K562 (cell line): Measurements from ENCODE around the gene VN1R4. TPM values are rescaled to one million over a fixed set of nuclear protein-coding genes. Genes with fewer than 3 reads are reported as not detected.

Experiments
- BHLHE40 ChIP-seq: IDR thresholded peaks from 2 replicates; pipeline ENCODE4 v1.6.1; 2011; ENCODE audit warnings: low read length, improper control_type of control experiment
- MNT ChIP-seq, 2 experiments: fragments of 450-650 bp; conservative IDR thresholded peaks; 2 replicates each; pipeline ENCODE4 v1.6.1; 2017; ENCODE audit warnings: mild to moderate bottlenecking in 2 of 2, moderate library complexity in 2 of 2
- NCOR1 ChIP-seq: fragments of 450-650 bp; IDR thresholded peaks from 2 replicates; pipeline ENCODE4 v1.6.1; 2016; ENCODE audit warnings: mild to moderate bottlenecking, moderate library complexity
- SMAD3 ChIP-seq: fragments of 450-650 bp; formaldehyde crosslinking; conservative IDR thresholded peaks from 2 replicates; pipeline ENCODE4 v1.4.0; 2020; ENCODE audit warnings: mild to moderate bottlenecking
- SMARCA5 ChIP-seq: fragments of 450-650 bp; IDR thresholded peaks from 2 replicates; pipeline ENCODE4 v1.6.1; 2016
- TFAP4 ChIP-seq: sonication (generic); formaldehyde crosslinking; IDR thresholded peaks from 2 replicates; pipeline ENCODE4 v1.8.0; 2022; ENCODE audit warnings: missing genetic modification reagents, mild to moderate bottlenecking, moderate library complexity, borderline replicate concordance
- TSHZ1 ChIP-seq: fragments of 250-450 bp; sonication (Bioruptor Pico); IDR thresholded peaks from 2 replicates; pipeline ENCODE4 v1.4.0; 2020; ENCODE audit warnings: mild to moderate bottlenecking, moderate library complexity
- ZFP91 ChIP-seq: sonication (generic); formaldehyde crosslinking; IDR thresholded peaks from 2 replicates; pipeline ENCODE4 v1.8.0; 2022; ENCODE audit warnings: mild to moderate bottlenecking, missing genetic modification reagents
- ZZZ3 ChIP-seq: fragments of 450-650 bp; IDR thresholded peaks from 2 replicates; pipeline ENCODE4 v1.6.1; 2016; ENCODE audit warnings: antibody characterized with exemption, mild to moderate bottlenecking, moderate library complexity
- polyA plus RNA-seq, 8 experiments: library from polyadenylated mRNA; depleted of rRNA in 4 of 8; stranded (reverse) in 5 of 8; unstranded in 3 of 8; fragments of >200 nt; fragmentation: Nextera tagmentation in 2 of 8; fragmentation: Illumina TruSeq in 1 of 8; extraction: Ambion mirVana in 2 of 8; extraction: Trizol in 1 of 8; gene quantifications; 2 replicates each; pipeline versions ENCODE4 v1.2.1 to v1.2.3, GENCODE V29; 2011 to 2014; ENCODE audit warnings: inconsistent platforms in 1 of 8, missing spikeins in 1 of 8
- total RNA-seq, 7 experiments: library from RNA; depleted of rRNA in 6 of 7; stranded (reverse); fragments of >200 nt in 6 of 7; fragmentation: Illumina TruSeq in 2 of 7; extraction: Trizol in 2 of 7; gene quantifications; 2 replicates each; pipeline versions ENCODE4 v1.2.1 to v1.2.3, GENCODE V29; 2011 to 2021; ENCODE audit warnings: low replicate concordance in 1 of 7
- TF ChIP-seq, protein P1 (sequence below): IDR thresholded peaks from 2 replicates; pipeline ENCODE4 v1.6.1; 2011; ENCODE audit warnings: borderline replicate concordance, low read depth, mild to moderate bottlenecking, moderate library complexity, low read length; ENCODE audit not compliant: insufficient read depth, poor library complexity, severe bottlenecking
- TF ChIP-seq, protein P2 (sequence below): fragments of 250-450 bp; sonication (Bioruptor Pico); IDR thresholded peaks from 2 replicates; pipeline ENCODE4 v1.4.0; 2020; ENCODE audit warnings: mild to moderate bottlenecking
- TF ChIP-seq, protein P3 (sequence below): fragments of 200-400 bp; formaldehyde crosslinking; IDR thresholded peaks from 2 replicates; pipeline ENCODE4 v1.6.1; 2017; ENCODE audit warnings: mild to moderate bottlenecking, low read depth, low read length, moderate library complexity

Gene VN1R4
- total and polyA plus RNA-seq, 9 of the 15 experiments (the other 6 are each of a cell fraction or from before 2014, with no cell fraction given), result not detected

DNA sequence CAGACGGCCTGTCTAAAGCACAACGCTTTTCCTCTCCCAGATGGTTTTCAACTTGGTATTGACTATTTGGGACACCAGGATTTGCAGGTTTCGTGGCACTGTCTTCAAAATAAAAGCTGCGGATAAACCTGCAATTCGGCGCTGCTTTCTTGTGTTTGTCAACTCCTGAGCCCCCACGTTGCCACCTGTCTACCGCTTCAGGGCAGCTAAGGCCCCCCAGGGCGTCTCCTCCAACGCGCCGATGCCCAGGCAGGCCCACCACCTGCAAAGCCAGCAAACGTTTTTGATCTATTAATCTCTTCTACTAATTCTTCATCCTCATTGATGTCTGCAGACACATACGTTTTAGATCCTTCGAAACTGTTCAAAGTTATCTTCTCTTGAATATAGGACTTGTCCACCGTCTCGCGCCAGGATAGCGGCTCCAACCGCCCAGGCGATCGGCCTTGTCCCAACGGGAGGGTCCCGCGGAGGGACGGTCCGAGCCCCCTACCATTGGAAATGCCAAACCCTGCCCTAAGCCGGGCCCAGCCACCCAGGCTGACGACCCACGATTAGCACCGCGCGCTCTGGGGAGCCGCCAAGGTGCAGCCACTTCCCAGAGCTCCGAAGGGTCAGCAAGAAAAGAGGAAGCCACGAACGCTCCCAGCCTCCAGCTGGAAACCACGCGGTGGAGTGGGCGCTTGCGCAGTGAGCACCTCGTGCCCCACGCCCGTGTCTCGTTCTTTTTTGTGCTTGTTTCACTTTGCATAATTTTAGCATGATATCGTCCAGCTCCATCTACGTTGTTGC lies 23.4 kb upstream of the VN1R4 start (continued):
- TF ChIP-seq TSHZ1 (CRISPR knock-in tag) (no peak), BHLHE40 (no peak), MNT (conservative IDR thresholded peaks at IDR 0.05) (no peak), NCOR1 (no peak), TFAP4 (no peak), ZFP91 (CRISPR knock-in tag) (no peak), SMAD3 (CRISPR knock-in tag) (no peak), ZZZ3 (no peak), SMARCA5 (no peak)
- TF ChIP-seq, protein P1, sequence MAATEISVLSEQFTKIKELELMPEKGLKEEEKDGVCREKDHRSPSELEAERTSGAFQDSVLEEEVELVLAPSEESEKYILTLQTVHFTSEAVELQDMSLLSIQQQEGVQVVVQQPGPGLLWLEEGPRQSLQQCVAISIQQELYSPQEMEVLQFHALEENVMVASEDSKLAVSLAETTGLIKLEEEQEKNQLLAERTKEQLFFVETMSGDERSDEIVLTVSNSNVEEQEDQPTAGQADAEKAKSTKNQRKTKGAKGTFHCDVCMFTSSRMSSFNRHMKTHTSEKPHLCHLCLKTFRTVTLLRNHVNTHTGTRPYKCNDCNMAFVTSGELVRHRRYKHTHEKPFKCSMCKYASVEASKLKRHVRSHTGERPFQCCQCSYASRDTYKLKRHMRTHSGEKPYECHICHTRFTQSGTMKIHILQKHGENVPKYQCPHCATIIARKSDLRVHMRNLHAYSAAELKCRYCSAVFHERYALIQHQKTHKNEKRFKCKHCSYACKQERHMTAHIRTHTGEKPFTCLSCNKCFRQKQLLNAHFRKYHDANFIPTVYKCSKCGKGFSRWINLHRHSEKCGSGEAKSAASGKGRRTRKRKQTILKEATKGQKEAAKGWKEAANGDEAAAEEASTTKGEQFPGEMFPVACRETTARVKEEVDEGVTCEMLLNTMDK, result no peak
- TF ChIP-seq, protein P2, sequence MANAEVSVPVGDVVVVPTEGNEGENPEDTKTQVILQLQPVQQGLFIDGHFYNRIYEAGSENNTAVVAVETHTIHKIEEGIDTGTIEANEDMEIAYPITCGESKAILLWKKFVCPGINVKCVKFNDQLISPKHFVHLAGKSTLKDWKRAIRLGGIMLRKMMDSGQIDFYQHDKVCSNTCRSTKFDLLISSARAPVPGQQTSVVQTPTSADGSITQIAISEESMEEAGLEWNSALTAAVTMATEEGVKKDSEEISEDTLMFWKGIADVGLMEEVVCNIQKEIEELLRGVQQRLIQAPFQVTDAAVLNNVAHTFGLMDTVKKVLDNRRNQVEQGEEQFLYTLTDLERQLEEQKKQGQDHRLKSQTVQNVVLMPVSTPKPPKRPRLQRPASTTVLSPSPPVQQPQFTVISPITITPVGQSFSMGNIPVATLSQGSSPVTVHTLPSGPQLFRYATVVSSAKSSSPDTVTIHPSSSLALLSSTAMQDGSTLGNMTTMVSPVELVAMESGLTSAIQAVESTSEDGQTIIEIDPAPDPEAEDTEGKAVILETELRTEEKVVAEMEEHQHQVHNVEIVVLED, result no peak
- TF ChIP-seq, protein P3, sequence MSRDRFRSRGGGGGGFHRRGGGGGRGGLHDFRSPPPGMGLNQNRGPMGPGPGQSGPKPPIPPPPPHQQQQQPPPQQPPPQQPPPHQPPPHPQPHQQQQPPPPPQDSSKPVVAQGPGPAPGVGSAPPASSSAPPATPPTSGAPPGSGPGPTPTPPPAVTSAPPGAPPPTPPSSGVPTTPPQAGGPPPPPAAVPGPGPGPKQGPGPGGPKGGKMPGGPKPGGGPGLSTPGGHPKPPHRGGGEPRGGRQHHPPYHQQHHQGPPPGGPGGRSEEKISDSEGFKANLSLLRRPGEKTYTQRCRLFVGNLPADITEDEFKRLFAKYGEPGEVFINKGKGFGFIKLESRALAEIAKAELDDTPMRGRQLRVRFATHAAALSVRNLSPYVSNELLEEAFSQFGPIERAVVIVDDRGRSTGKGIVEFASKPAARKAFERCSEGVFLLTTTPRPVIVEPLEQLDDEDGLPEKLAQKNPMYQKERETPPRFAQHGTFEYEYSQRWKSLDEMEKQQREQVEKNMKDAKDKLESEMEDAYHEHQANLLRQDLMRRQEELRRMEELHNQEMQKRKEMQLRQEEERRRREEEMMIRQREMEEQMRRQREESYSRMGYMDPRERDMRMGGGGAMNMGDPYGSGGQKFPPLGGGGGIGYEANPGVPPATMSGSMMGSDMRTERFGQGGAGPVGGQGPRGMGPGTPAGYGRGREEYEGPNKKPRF, result no peak
